Measurements from ENCODE around the gene NDST1.

The NDST1 gene

DNA sequence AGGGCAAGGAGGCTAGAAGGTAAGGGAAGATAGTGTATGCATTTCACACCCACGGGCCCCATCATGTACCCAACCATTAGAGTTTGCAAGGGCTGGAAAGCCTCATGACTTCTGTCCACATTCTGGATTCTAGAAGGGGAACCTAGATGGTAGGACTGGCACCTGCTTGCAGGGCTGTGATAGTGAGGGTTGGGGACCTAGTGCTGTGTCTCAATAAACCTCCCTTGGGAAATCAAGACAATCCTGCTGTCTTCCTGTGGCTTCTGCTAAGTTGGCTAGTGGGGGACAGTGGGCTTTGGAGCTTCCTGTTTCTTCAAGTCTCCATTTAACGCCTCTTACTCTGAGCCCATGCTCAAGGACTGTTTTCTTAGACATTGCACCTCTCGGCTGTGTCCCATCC is 88.9 kb downstream of the NDST1 start:
- DNase-seq (ENCODE audit: low spot score), result no peak
- TF ChIP-seq CTCF (IDR thresholded peaks at IDR 0.05; ENCODE audit: extremely low read depth, insufficient read depth, missing control alignments), result no peak
- in situ Hi-C loops (cut with MboI; ENCODE audit: low pct_unique_long_range_greater_than_20kb, low sequenced_read_pairs, unreplicated experiment), result no loop called here

DNA sequence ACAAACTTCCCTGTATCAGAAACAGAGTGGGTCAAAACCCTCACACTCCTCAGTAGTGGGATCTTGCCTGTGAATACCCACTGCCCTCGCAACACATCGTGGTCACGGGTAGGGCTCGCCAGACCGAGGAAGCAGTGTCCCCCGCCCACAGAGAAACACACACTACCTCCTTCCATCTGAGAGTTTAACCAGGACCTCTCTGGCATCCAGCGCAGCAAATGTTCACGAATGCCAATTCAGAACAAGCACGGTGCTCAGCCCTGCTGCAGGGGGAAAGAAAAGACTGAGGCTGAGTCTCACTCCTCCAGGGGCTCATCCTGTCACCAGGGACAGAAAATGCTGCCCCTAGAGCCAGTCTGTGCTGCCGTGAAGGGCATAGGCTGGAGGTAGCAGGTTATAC is 90.1 kb downstream of the NDST1 start:
- in situ Hi-C loops (cut with MboI; ENCODE audit: low pct_unique_long_range_greater_than_20kb, low sequenced_read_pairs, unreplicated experiment), result no loop called here
- no peak for DNase-seq (ENCODE audit: low spot score)
- TF ChIP-seq CTCF (IDR thresholded peaks at IDR 0.05; ENCODE audit: extremely low read depth, insufficient read depth, missing control alignments), result no peak

- TF ChIP-seq CTCF (IDR thresholded peaks at IDR 0.05; ENCODE audit: extremely low read depth, insufficient read depth, missing control alignments), result no peak
- in situ Hi-C loops (cut with MboI; ENCODE audit: low pct_unique_long_range_greater_than_20kb, low sequenced_read_pairs, unreplicated experiment), result no loop called here
- no peak for DNase-seq (ENCODE audit: low spot score)
These were observed 90.9 kb downstream of the NDST1 start for GRCh38 chr5:150598821-150599273.

DNA sequence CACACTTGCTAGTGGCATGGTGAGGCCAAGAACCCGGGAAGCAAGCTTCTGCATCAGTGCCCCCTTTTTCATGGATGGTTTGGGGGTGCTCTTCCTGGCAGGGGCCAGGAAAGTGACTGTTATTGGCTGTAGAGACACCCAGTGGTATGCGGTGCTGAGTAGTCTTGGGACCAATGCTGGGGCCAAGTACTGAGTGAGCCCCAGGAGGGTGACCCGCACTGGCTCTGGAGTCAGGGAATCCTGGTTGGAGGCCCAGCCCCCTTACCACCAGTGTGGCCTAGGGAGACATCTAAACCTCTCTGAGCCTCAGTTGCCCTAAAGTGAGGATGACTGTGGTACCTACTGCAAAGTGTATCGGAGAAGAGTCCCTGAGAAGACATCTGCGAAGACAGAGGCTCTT is 91.3 kb downstream of the NDST1 start:
- no peak for TF ChIP-seq CTCF (IDR thresholded peaks at IDR 0.05; ENCODE audit: extremely low read depth, insufficient read depth, missing control alignments)
- in situ Hi-C loops (cut with MboI; ENCODE audit: low pct_unique_long_range_greater_than_20kb, low sequenced_read_pairs, unreplicated experiment), result no loop called here
- DNase-seq (ENCODE audit: low spot score), result no peak

GRCh38 chr5:150599917-150600511 is 92.1 kb downstream of the NDST1 start:
- in situ Hi-C loops (cut with MboI; ENCODE audit: low pct_unique_long_range_greater_than_20kb, low sequenced_read_pairs, unreplicated experiment), result no loop called here
- TF ChIP-seq CTCF (IDR thresholded peaks at IDR 0.05; ENCODE audit: extremely low read depth, insufficient read depth, missing control alignments), result no peak
- no peak for DNase-seq (ENCODE audit: low spot score)

DNA sequence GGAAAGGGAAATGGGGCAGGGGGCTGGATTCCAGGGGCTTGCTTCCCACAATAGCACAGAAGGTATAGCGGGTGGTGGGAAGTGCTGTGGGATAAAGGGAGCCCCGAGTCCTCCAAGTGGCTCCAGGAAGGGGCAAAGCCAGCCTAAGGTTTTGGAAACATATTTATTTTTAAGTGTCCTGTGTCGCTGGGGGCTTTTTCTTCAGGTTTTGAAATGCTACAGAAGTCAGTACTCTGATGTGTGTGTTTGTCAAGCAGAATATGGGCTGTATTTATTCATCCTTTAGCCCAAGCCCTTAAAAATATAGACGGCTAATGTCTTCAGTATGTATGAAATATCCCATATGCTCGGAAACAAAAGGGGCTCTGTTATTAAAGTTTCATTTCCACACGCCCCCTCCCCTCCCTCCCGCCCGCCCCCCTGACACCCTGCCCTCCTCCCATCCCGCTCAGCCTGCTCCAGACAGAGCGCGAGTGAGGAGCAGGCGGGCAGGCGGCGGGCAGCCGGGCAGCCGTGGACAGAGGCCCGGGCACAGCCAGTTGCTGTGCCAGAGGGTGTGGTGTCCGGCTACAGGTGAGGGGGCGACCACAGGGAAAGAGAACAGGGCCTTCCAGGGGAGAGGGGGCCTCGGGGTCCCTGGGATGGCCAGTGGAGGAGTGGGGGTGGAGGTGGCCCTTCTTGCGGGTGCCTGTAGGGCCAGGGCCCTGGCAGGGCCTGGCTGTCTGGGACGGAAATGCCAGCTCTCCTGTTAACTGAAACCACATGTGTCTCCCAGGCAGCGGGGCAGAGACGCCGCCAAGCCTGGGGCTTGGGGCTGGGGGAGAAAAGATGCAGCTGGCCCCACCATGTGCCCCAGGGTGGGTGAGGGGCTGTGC is 92.9 kb downstream of the NDST1 start:
- DNase-seq (ENCODE audit: low spot score), result no peak
- in situ Hi-C loops (cut with MboI; ENCODE audit: low pct_unique_long_range_greater_than_20kb, low sequenced_read_pairs, unreplicated experiment), result no loop called here
- TF ChIP-seq CTCF (IDR thresholded peaks at IDR 0.05; ENCODE audit: extremely low read depth, insufficient read depth, missing control alignments), result no peak

Data from GM13977 (cell line).